Activated CD4-positive, alpha-beta T cell treated with anti-CD3 and anti-CD28 coated beads, Interleukin-2, Interleukin-4, amounts not matched to agents 100 ng/mL and 50 ng/mL, durations not matched to agents 16 hours and 8 hours (primary cell): ENCODE measurements around the gene SIRPA.

Experiments used
- DNase-seq: peaks from one replicate; pipeline ENCODE4 v3.0.0-alpha.2; 2020; ENCODE audit warnings: low spot score

The SIRPA gene

GRCh38 chr20:1894951-1895673, at the start of gene SIRPA:
Gene SIRPA, plus strand, starts transcription at chr20:1895407. Its CDS starts 41 bp downstream, at chr20:1895448.
- no peak for DNase-seq

GRCh38 chr20:1845701-1846100, 49.5 kb upstream of the SIRPA start:
- DNase-seq = no peak

GRCh38 chr20:1846341-1846740, 48.9 kb upstream of the SIRPA start:
- no peak for DNase-seq

GRCh38 chr20:1846876-1847275, 48.3 kb upstream of the SIRPA start:
- no peak for DNase-seq

- no peak for DNase-seq
Measured at GRCh38 chr20:1847780-1848179, 47.4 kb upstream of the SIRPA start.

GRCh38 chr20:1848373-1848772, 46.8 kb upstream of the SIRPA start:
- no peak for DNase-seq

- DNase-seq = no peak
Measured at GRCh38 chr20:1851396-1851795, 43.8 kb upstream of the SIRPA start.

- no peak for DNase-seq
Measured at GRCh38 chr20:1853473-1853872, 41.7 kb upstream of the SIRPA start.

GRCh38 chr20:1854246-1854645, 41.0 kb upstream of the SIRPA start:
- no peak for DNase-seq

GRCh38 chr20:1855109-1855508, 40.1 kb upstream of the SIRPA start:
- no peak for DNase-seq

- no peak for DNase-seq
Measured at GRCh38 chr20:1855690-1856089, 39.5 kb upstream of the SIRPA start.

GRCh38 chr20:1856424-1856823, 38.8 kb upstream of the SIRPA start:
- DNase-seq = no peak

- no peak for DNase-seq
Measured at GRCh38 chr20:1857466-1857865, 37.7 kb upstream of the SIRPA start.

GRCh38 chr20:1858871-1859270, 36.3 kb upstream of the SIRPA start:
- no peak for DNase-seq

GRCh38 chr20:1860446-1860845, 34.8 kb upstream of the SIRPA start:
- DNase-seq = no peak

- no peak for DNase-seq
Measured at GRCh38 chr20:1861347-1861976, 33.7 kb upstream of the SIRPA start.

GRCh38 chr20:1861996-1862662, 33.1 kb upstream of the SIRPA start:
- no peak for DNase-seq

GRCh38 chr20:1862663-1863053, 32.5 kb upstream of the SIRPA start:
- DNase-seq = no peak

GRCh38 chr20:1863296-1863695, 31.9 kb upstream of the SIRPA start:
- no peak for DNase-seq

- DNase-seq = no peak
Measured at GRCh38 chr20:1866834-1867233, 28.4 kb upstream of the SIRPA start.

- DNase-seq = no peak
Measured at GRCh38 chr20:1867495-1868260, 27.5 kb upstream of the SIRPA start.

- DNase-seq = no peak
Measured at GRCh38 chr20:1868856-1869255, 26.4 kb upstream of the SIRPA start.

GRCh38 chr20:1870323-1870722, 24.9 kb upstream of the SIRPA start:
- no peak for DNase-seq
